H1 (cell line): Measurements from ENCODE around the gene EPHA3. TPM values are rescaled to one million over a fixed set of nuclear protein-coding genes. Genes with fewer than 3 reads are reported as not detected.

Experiments used
- CTCF ChIA-PET: fragments of 300-600 bp; sonication (Branson Sonifier 250); formaldehyde crosslinking; loops from one replicate; lab custom pipeline; 2021; ENCODE audit not compliant: partially characterized antibody; lab: Charles Lee
- POLR2A ChIA-PET: fragments of 300-600 bp; sonication (Branson Sonifier 250); formaldehyde crosslinking; loops from one replicate; lab custom pipeline; 2021; ENCODE audit warnings: inconsistent platforms; ENCODE audit not compliant: partially characterized antibody; lab: Charles Lee
- DNase-seq, 2 experiments: peaks; one replicate each; pipeline versions ENCODE4 v3.0.0 to v3.0.0-alpha.2; 2010 to 2022; ENCODE audit warnings: low spot score in 2 of 2, low read depth in 1 of 2, mixed read lengths in 1 of 2
- FAIRE-seq: peaks from 2 replicates; lab custom pipeline; 2011; peaks lifted over from hg19 to GRCh38; lab: Jason Lieb, UNC
- H2AFZ ChIP-seq: 2 replicates; pipeline ENCODE4 v1.8.1; 2012; ENCODE audit warnings: low read length, inconsistent platforms
- H2AK5ac ChIP-seq: 2 replicates; pipeline ENCODE4 v1.6.1; 2013; ENCODE audit warnings: low read depth, low read length
- H2BK120ac ChIP-seq: replicated peaks from 2 replicates; pipeline ENCODE3; 2013; ENCODE audit warnings: low read depth, low read length, inconsistent platforms
- H2BK12ac ChIP-seq: 2 replicates; pipeline ENCODE4 v1.6.1; 2013; ENCODE audit warnings: low read depth, low read length
- H2BK15ac ChIP-seq: 2 replicates; pipeline ENCODE4 v1.6.1; 2013; ENCODE audit warnings: low read length
- H2BK20ac ChIP-seq: 2 replicates; pipeline ENCODE4 v1.6.1; 2013; ENCODE audit warnings: low read length
- H2BK5ac ChIP-seq: 2 replicates; pipeline ENCODE4 v1.6.1; 2013; ENCODE audit warnings: low read depth, low read length
- H3K14ac ChIP-seq: 2 replicates; pipeline ENCODE4 v1.6.1; 2013; ENCODE audit warnings: inconsistent platforms; ENCODE audit not compliant: insufficient read length
- H3K18ac ChIP-seq: 2 replicates; pipeline ENCODE4 v1.6.1; 2013; ENCODE audit warnings: low read length; ENCODE audit errors: extremely low read depth
- H3K23ac ChIP-seq: 2 replicates; pipeline ENCODE4 v1.6.1; 2013; ENCODE audit warnings: inconsistent platforms; ENCODE audit not compliant: insufficient read length
- H3K23me2 ChIP-seq: 2 replicates; pipeline ENCODE4 v1.6.1; 2013; ENCODE audit warnings: low read depth, low read length
- H3K27ac ChIP-seq: 2 replicates; pipeline ENCODE4 v1.6.1; 2011; ENCODE audit warnings: low read depth, low read length, inconsistent platforms
- H3K27me3 ChIP-seq, 4 experiments: replicated peaks in 1 of 4; 1 replicate in 1 of 4; 2 replicates in 3 of 4; pipeline versions ENCODE4 v1.6.1 to v1.8.1; 2011 to 2013; ENCODE audit warnings: low read length in 3 of 4, mild to moderate bottlenecking in 3 of 4, inconsistent platforms in 2 of 4, mixed read lengths in 2 of 4, moderate library complexity in 1 of 4; ENCODE audit not compliant: control insufficient read depth in 3 of 4, insufficient read depth in 3 of 4; ENCODE audit errors: extremely low read depth in 1 of 4
- H3K36me3 ChIP-seq, 4 experiments: 2 replicates each; pipeline versions ENCODE4 v1.6.1 to v1.8.1; 2011 to 2013; ENCODE audit warnings: mild to moderate bottlenecking in 4 of 4, low read length in 3 of 4, moderate library complexity in 2 of 4, control low read depth in 1 of 4, inconsistent platforms in 1 of 4; ENCODE audit not compliant: insufficient read depth in 4 of 4, control insufficient read depth in 2 of 4
- H3K4ac ChIP-seq: replicated peaks from 2 replicates; pipeline ENCODE3; 2013; ENCODE audit warnings: low read length, low read depth, mixed read lengths, inconsistent platforms; ENCODE audit not compliant: insufficient read length
- H3K4me1 ChIP-seq, 4 experiments: replicated peaks in 1 of 4; 1 replicate in 1 of 4; 2 replicates in 3 of 4; pipeline versions ENCODE4 v1.6.1 to v1.8.1; 2011 to 2013; ENCODE audit warnings: low read length in 3 of 4, inconsistent platforms in 2 of 4, mixed read lengths in 1 of 4; ENCODE audit not compliant: insufficient read depth in 4 of 4, control insufficient read depth in 3 of 4
- H3K4me2 ChIP-seq, 2 experiments: 2 replicates each; pipeline versions ENCODE4 v1.6.1 to v1.8.1; 2011 to 2013; ENCODE audit warnings: low read depth in 2 of 2, low read length in 2 of 2, control low read depth in 1 of 2, inconsistent platforms in 1 of 2, mild to moderate bottlenecking in 1 of 2; ENCODE audit not compliant: insufficient read depth in 1 of 2
- H3K4me3 ChIP-seq, 4 experiments: fragments of 200-600, 300-600 bp in 1 of 4; sonication (generic), shearing (Covaris generic), sonication (Bioruptor Twin) in 1 of 4; 2 replicates each; pipeline versions ENCODE4 v1.5.1 to v1.8.1; 2011 to 2016; ENCODE audit warnings: low read length in 4 of 4, low read depth in 3 of 4, control low read depth in 2 of 4, inconsistent platforms in 2 of 4, mild to moderate bottlenecking in 2 of 4, mixed read lengths in 1 of 4, moderate library complexity in 1 of 4; ENCODE audit not compliant: insufficient read depth in 2 of 4; ENCODE audit errors: extremely low read depth in 1 of 4
- H3K56ac ChIP-seq: replicated peaks from 2 replicates; pipeline ENCODE3; 2013; ENCODE audit warnings: low read depth, mild to moderate bottlenecking, mixed read lengths, low read length, inconsistent platforms; ENCODE audit not compliant: insufficient read length
- H3K79me1 ChIP-seq: 2 replicates; pipeline ENCODE4 v1.6.1; 2013; ENCODE audit warnings: low read depth, low read length, control low read depth
- H3K79me2 ChIP-seq, 2 experiments: 2 replicates each; pipeline versions ENCODE4 v1.6.1 to v1.8.1; 2012 to 2013; ENCODE audit warnings: low read length in 2 of 2, mild to moderate bottlenecking in 2 of 2, inconsistent platforms in 1 of 2; ENCODE audit not compliant: insufficient read depth in 2 of 2, control insufficient read depth in 1 of 2
- H3K9ac ChIP-seq, 4 experiments: replicated peaks in 1 of 4; 1 replicate in 1 of 4; 2 replicates in 3 of 4; pipeline versions ENCODE4 v1.6.1 to v1.8.1; 2011 to 2013; ENCODE audit warnings: low read depth in 3 of 4, low read length in 3 of 4, control low read depth in 2 of 4, mild to moderate bottlenecking in 2 of 4, moderate library complexity in 2 of 4, inconsistent platforms in 1 of 4; ENCODE audit errors: extremely low read depth in 1 of 4
- H3K9me3 ChIP-seq, 2 experiments: 2 replicates each; pipeline versions ENCODE4 v1.6.1 to v1.8.1; 2012 to 2013; ENCODE audit warnings: mild to moderate bottlenecking in 2 of 2, moderate library complexity in 2 of 2, control low read depth in 1 of 2, inconsistent platforms in 1 of 2, low read depth in 1 of 2, low read length in 1 of 2, mixed read lengths in 1 of 2; ENCODE audit not compliant: insufficient read depth in 2 of 2
- H4K20me1 ChIP-seq, 2 experiments: replicated peaks in 1 of 2; 2 replicates each; pipeline versions ENCODE3 to v1.8.1; 2011 to 2013; ENCODE audit warnings: inconsistent platforms in 2 of 2, low read length in 2 of 2, mild to moderate bottlenecking in 1 of 2; ENCODE audit not compliant: insufficient read depth in 2 of 2, control insufficient read depth in 1 of 2
- H4K5ac ChIP-seq: 2 replicates; pipeline ENCODE4 v1.6.1; 2013; ENCODE audit warnings: low read length, low read depth, mixed read lengths, inconsistent platforms; ENCODE audit not compliant: insufficient read length
- H4K8ac ChIP-seq: 2 replicates; pipeline ENCODE4 v1.8.0; 2013; ENCODE audit warnings: mild to moderate bottlenecking, moderate library complexity, low read length, inconsistent platforms; ENCODE audit not compliant: insufficient read depth; ENCODE audit errors: extremely low read depth
- H4K91ac ChIP-seq: replicated peaks from 2 replicates; pipeline ENCODE3; 2013; ENCODE audit warnings: low read length, mixed read lengths, inconsistent platforms; ENCODE audit not compliant: insufficient read length
- HDAC2 ChIP-seq, 2 experiments: fragments of 300-600 bp in 1 of 2; sonication (generic) in 1 of 2; IDR thresholded peaks; 2 replicates each; pipeline ENCODE4 v1.6.1; 2011 to 2012; ENCODE audit warnings: low read depth in 2 of 2, low read length in 2 of 2, mild to moderate bottlenecking in 2 of 2, moderate library complexity in 2 of 2, borderline replicate concordance in 1 of 2, inconsistent platforms in 1 of 2
- POLR2A ChIP-seq, 2 experiments: IDR thresholded peaks; 1 replicate in 1 of 2; 2 replicates in 1 of 2; pipeline ENCODE4 v1.6.1; 2011; ENCODE audit warnings: low read depth in 2 of 2, low read length in 2 of 2, mild to moderate bottlenecking in 2 of 2; ENCODE audit errors: control extremely low read depth in 1 of 2
- POLR2AphosphoS5 ChIP-seq: IDR thresholded peaks from 2 replicates; pipeline ENCODE4 v1.6.1; 2011; ENCODE audit warnings: low read depth, low read length
- SIRT6 ChIP-seq: IDR thresholded peaks from one replicate; pipeline ENCODE4 v1.7.1; 2012; ENCODE audit warnings: low read length, inconsistent platforms
- polyA plus RNA-seq, 7 experiments: library from polyadenylated mRNA; depleted of rRNA in 3 of 7; stranded (reverse) in 5 of 7; unstranded in 2 of 7; fragments of >200 nt in 5 of 7; fragments of 200-250 nt in 2 of 7; gene quantifications; 1 replicate in 5 of 7; 2 replicates in 1 of 7; 4 replicates in 1 of 7; pipeline versions ENCODE4 v1.2.1 to v1.2.3, GENCODE V29; 2011 to 2013; ENCODE audit warnings: missing spikeins in 2 of 7, mixed read lengths in 2 of 7
- total RNA-seq: library from RNA; stranded (reverse); fragmentation: NEBNext Ultra II Directional; extraction: Animal tissue kit (Norgen Biotek cat#: 25700); gene quantifications from 2 replicates; pipeline ENCODE4 v1.2.1, GENCODE V29; 2021

EPHA3 gene
- total and polyA plus RNA-seq, 2 of the 8 experiments (the other 6 are each of a cell fraction or from before 2014, with no cell fraction given), result 0.09 to 0.22 TPM

DNA sequence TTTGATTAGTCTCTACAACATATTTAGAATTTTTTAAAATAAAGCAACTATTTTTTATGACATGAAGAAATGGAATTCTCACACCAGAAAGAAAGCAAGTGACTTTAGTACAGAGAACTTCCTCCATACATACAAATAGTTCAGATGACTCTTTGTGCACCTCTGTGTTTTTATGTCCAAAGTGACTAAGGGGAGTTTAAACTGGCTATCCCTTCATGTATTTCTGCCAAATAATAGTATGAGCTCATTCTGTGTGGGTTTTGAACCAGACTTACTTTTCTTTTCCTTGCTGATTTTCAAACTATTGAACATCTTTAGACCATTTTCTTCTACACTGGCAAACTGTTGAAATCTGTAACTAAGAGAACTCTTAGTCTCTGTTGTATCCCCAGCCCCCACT, 196.3 kb downstream of the EPHA3 start:
- Histone ChIP-seq H4K20me1 (no peaks in the 10 kb centered on the region), H3K23me2 (no peaks in the 10 kb centered on the region), H2AK5ac (no peak overlapping the region), H3K4me1 (no peaks in the 10 kb centered on the region), H4K91ac (no peak overlapping the region), H3K14ac (no peak overlapping the region), H3K4me2 (no peak overlapping the region), H2BK15ac (no peak overlapping the region), H3K79me1 (no peaks in the 10 kb centered on the region; the same call in 1 of the 2 replicates), H3K27ac (no peak overlapping the region), H3K9me3 (no peaks in the 10 kb centered on the region), H2BK5ac (no peak overlapping the region), H3K9ac (no peak overlapping the region), H4K5ac (no peak overlapping the region), H2BK12ac (no peak overlapping the region), H3K4ac (no peak overlapping the region), H2AFZ (peak overlapping the region; percentile 38; the same call in 1 of the 2 replicates), H3K18ac (no peak overlapping the region), H2BK120ac (no peak overlapping the region), H3K79me2 (no peaks in the 10 kb centered on the region), H3K27me3 (no peaks in the 10 kb centered on the region), H3K23ac (no peak overlapping the region), H2BK20ac (no peak overlapping the region), H3K4me3 (no peak overlapping the region), H3K36me3 (no peaks in the 10 kb centered on the region), H4K8ac (no peak overlapping the region), H3K56ac (no peak overlapping the region)
- ChIA-PET POLR2A (no interaction called here), CTCF (no interaction called here)
- DNase-seq (no peak), FAIRE-seq (no peak)
- TF ChIP-seq SIRT6 (no peak), HDAC2 (IDR thresholded peaks at IDR 0.05; ENCODE audit: borderline replicate concordance in 1 of 2, low read depth in 2 of 2, low read length in 2 of 2) (no peak), POLR2A (IDR thresholded peaks at IDR 0.05; ENCODE audit: control extremely low read depth in 1 of 2, low read depth in 2 of 2, low read length in 2 of 2) (no peak), POLR2AphosphoS5 (no peak)
- TF ChIP-seq, all 59 proteins: peak for 0
